ENCODE results near the gene C5orf15.

- TF ChIP-seq POLR2A (IDR thresholded peaks at IDR 0.05; ENCODE audit: low read length): no peak
- TF ChIP-seq GATA1 (IDR thresholded peaks at IDR 0.05; ENCODE audit: low read depth, low read length): no peak
Measured at GRCh38 chr5:134005417-134006061, 37.1 kb upstream of the C5orf15 start.
